Stimulated activated CD8-positive, alpha-beta memory T cell treated with anti-CD3 and anti-CD28 coated beads, Interleukin-7, amount 100 ng/mL, for 24 hours (primary cell): ENCODE results near the gene CTNNBIP1.
"Not testable (repeated sequence)": the region's sequence is repeated elsewhere in the genome, so short reads cannot be mapped to it uniquely, and the experiment has no call there.

ENCODE experiments used
- DNase-seq: peaks from one replicate; pipeline ENCODE4 v3.0.0-alpha.2; 2020; ENCODE audit warnings: low read depth

Gene CTNNBIP1

GRCh38 chr1:9910076-9910422, at the start of gene CTNNBIP1:
Gene CTNNBIP1, minus strand, starts transcription at chr1:9910269. Its CDS starts 38,205 bp downstream, at chr1:9872064.
- no peak for DNase-seq

GRCh38 chr1:9957726-9958125, 47.7 kb upstream of the CTNNBIP1 start:
- DNase-seq, result no peak

- no peak for DNase-seq
These were observed 36.2 kb upstream of the CTNNBIP1 start for GRCh38 chr1:9946315-9946714.

- DNase-seq, result peak; percentile 78
These were observed 33.1 kb upstream of the CTNNBIP1 start, which contains the start of the genes LZIC and NMNAT1 for GRCh38 chr1:9942939-9943788. Gene LZIC, minus strand, starts transcription at chr1:9943391. Its CDS starts 6,772 bp downstream, at chr1:9936619. Gene NMNAT1, plus strand, starts transcription at chr1:9943475. Its CDS starts 28,599 bp downstream, at chr1:9972074.

- no peak for DNase-seq
These were observed 32.4 kb upstream of the CTNNBIP1 start for GRCh38 chr1:9942399-9942938.

GRCh38 chr1:9929431-9930385, 19.6 kb upstream of the CTNNBIP1 start:
- DNase-seq, result no peak

- no peak for DNase-seq
These were observed 17.2 kb upstream of the CTNNBIP1 start for GRCh38 chr1:9927259-9927658.

GRCh38 chr1:9922342-9922741, 12.3 kb upstream of the CTNNBIP1 start:
- no peak for DNase-seq

- DNase-seq, result no peak
These were observed 10.5 kb upstream of the CTNNBIP1 start for GRCh38 chr1:9920606-9921005.

GRCh38 chr1:9917901-9918300, 7.8 kb upstream of the CTNNBIP1 start:
- no peak for DNase-seq

GRCh38 chr1:9917495-9917894, 7.4 kb upstream of the CTNNBIP1 start:
- DNase-seq, result not testable (repeated sequence)

GRCh38 chr1:9916452-9916851, 6.4 kb upstream of the CTNNBIP1 start:
- DNase-seq, result no peak

GRCh38 chr1:9914610-9914937, 4.5 kb upstream of the CTNNBIP1 start:
- no peak for DNase-seq

GRCh38 chr1:9912264-9912936, 2.3 kb upstream of the CTNNBIP1 start:
- DNase-seq, result no peak

- DNase-seq, result peak; percentile 100
These were observed 532 bp upstream of the CTNNBIP1 start for GRCh38 chr1:9910423-9911178.

GRCh38 chr1:9909234-9910046, 629 bp downstream of the CTNNBIP1 start:
- peak; percentile 10 for DNase-seq

GRCh38 chr1:9908871-9909233, 1.2 kb downstream of the CTNNBIP1 start:
- DNase-seq, result no peak

GRCh38 chr1:9907441-9907840, 2.6 kb downstream of the CTNNBIP1 start:
- DNase-seq, result no peak

GRCh38 chr1:9906466-9906865, 3.6 kb downstream of the CTNNBIP1 start:
- no peak for DNase-seq

- DNase-seq, result no peak
These were observed 5.1 kb downstream of the CTNNBIP1 start for GRCh38 chr1:9905010-9905409.
